Neural progenitor cell (in vitro differentiated cells): ENCODE measurements around the gene CMPK2.

ENCODE experiments used
- EZH2 ChIP-seq: fragments of 200-600 bp; sonication (generic); IDR thresholded peaks from 2 replicates; pipeline ENCODE4 v1.6.1; 2017; ENCODE audit warnings: antibody characterized with exemption, mild to moderate bottlenecking, moderate library complexity
- EZH2phosphoT487 ChIP-seq: fragments of 200-600 bp; sonication (generic); IDR thresholded peaks from 2 replicates; pipeline ENCODE4 v1.6.1; 2017; ENCODE audit warnings: antibody characterized with exemption
- TF ChIP-seq, protein P1 (sequence below): fragments of 200-600 bp; sonication (generic); IDR thresholded peaks from 2 replicates; pipeline ENCODE4 v1.5.1; 2017; ENCODE audit warnings: antibody characterized with exemption, mild to moderate bottlenecking

DNA sequence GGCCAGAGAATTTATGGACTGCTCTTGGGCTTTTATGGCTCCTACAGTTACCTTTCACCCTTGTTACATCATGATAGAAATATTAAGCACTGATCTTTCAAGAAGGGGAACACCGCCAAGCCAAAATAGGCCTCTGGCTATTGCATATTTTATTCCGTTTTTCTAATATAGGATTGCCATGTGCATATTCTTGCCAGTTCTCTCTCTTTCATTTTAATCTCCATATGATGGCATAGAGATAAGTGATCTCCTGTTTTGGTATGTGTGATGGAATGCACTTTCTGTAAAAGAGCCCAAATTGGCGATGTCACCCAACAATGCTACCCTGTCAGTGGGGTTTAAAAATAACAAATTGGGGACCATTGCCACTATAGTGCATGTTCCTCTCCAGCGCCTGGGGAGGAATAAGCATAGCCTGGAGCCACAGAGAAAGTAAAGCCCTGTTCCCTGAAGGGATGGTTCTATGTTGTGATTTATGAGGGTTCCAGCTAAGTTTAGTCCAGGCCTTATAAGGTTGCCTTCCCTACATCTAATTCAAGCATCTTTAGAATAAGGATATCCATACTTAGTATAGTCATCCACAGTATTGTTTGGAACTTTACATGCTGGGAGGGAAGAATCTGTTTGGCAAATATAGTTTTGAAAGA is 26.9 kb downstream of the CMPK2 start:
- TF ChIP-seq, protein P1, sequence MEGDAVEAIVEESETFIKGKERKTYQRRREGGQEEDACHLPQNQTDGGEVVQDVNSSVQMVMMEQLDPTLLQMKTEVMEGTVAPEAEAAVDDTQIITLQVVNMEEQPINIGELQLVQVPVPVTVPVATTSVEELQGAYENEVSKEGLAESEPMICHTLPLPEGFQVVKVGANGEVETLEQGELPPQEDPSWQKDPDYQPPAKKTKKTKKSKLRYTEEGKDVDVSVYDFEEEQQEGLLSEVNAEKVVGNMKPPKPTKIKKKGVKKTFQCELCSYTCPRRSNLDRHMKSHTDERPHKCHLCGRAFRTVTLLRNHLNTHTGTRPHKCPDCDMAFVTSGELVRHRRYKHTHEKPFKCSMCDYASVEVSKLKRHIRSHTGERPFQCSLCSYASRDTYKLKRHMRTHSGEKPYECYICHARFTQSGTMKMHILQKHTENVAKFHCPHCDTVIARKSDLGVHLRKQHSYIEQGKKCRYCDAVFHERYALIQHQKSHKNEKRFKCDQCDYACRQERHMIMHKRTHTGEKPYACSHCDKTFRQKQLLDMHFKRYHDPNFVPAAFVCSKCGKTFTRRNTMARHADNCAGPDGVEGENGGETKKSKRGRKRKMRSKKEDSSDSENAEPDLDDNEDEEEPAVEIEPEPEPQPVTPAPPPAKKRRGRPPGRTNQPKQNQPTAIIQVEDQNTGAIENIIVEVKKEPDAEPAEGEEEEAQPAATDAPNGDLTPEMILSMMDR, result no peak
- TF ChIP-seq EZH2 (no peak), EZH2phosphoT487 (no peak)
